H9 (cell line): Measurements from ENCODE around the gene CDIPT. TPM values are rescaled to one million over a fixed set of nuclear protein-coding genes. Genes with fewer than 3 reads are reported as not detected.

ENCODE experiments used
- DNase-seq: peaks from one replicate; pipeline ENCODE4 v3.0.0-alpha.2; 2017
- H2AFZ ChIP-seq: one replicate; pipeline ENCODE4 v1.6.1; 2013; ENCODE audit warnings: mild to moderate bottlenecking, low read length, control low read depth, moderate library complexity
- H2AK5ac ChIP-seq: 2 replicates; pipeline ENCODE4 v1.6.1; 2013; ENCODE audit warnings: low read length, control low read depth, mixed read lengths; ENCODE audit not compliant: insufficient read length
- H2BK120ac ChIP-seq: one replicate; pipeline ENCODE4 v1.6.1; 2013; ENCODE audit warnings: low read depth, mild to moderate bottlenecking, low read length, control low read depth, inconsistent platforms; ENCODE audit not compliant: poor library complexity, severe bottlenecking
- H2BK12ac ChIP-seq: 2 replicates; pipeline ENCODE4 v1.6.1; 2013; ENCODE audit warnings: low read length, control low read depth, mixed read lengths, low read depth; ENCODE audit not compliant: insufficient read length
- H2BK15ac ChIP-seq: 2 replicates; pipeline ENCODE4 v1.6.1; 2013; ENCODE audit warnings: low read depth, low read length, control low read depth
- H2BK20ac ChIP-seq: one replicate; pipeline ENCODE4 v1.6.1; 2013; ENCODE audit warnings: low read depth, mild to moderate bottlenecking, low read length, control low read depth, inconsistent platforms; ENCODE audit not compliant: poor library complexity, severe bottlenecking
- H2BK5ac ChIP-seq: 2 replicates; pipeline ENCODE4 v1.6.1; 2013; ENCODE audit warnings: low read length, control low read depth, mixed read lengths; ENCODE audit not compliant: insufficient read length
- H3K14ac ChIP-seq: 2 replicates; pipeline ENCODE4 v1.6.1; 2013; ENCODE audit warnings: low read length, control low read depth; ENCODE audit not compliant: insufficient read depth
- H3K18ac ChIP-seq: 2 replicates; pipeline ENCODE4 v1.6.1; 2013; ENCODE audit warnings: low read depth, mild to moderate bottlenecking, mixed read lengths, low read length, control low read depth; ENCODE audit not compliant: insufficient read length
- H3K23ac ChIP-seq: 2 replicates; pipeline ENCODE4 v1.6.1; 2013; ENCODE audit warnings: low read length, control low read depth, mixed read lengths, low read depth; ENCODE audit not compliant: insufficient read length
- H3K23me2 ChIP-seq: 2 replicates; pipeline ENCODE4 v1.6.1; 2013; ENCODE audit warnings: low read depth, mild to moderate bottlenecking, mixed read lengths, low read length, control low read depth; ENCODE audit not compliant: insufficient read length, poor library complexity, severe bottlenecking
- H3K27ac ChIP-seq: 2 replicates; pipeline ENCODE4 v1.5.1; 2013; ENCODE audit warnings: low read length, control low read depth, mixed read lengths, low read depth; ENCODE audit not compliant: insufficient read length
- H3K27me3 ChIP-seq: 2 replicates; pipeline ENCODE4 v1.6.1; 2013; ENCODE audit warnings: low read length, control low read depth, inconsistent platforms; ENCODE audit not compliant: insufficient read depth
- H3K4ac ChIP-seq: 2 replicates; pipeline ENCODE4 v1.6.1; 2013; ENCODE audit warnings: low read depth, mild to moderate bottlenecking, control low read depth, inconsistent platforms, low read length, moderate library complexity
- H3K4me1 ChIP-seq: 2 replicates; pipeline ENCODE4 v1.6.1; 2013; ENCODE audit warnings: low read length, control low read depth, inconsistent platforms; ENCODE audit not compliant: insufficient read depth
- H3K4me2 ChIP-seq: 2 replicates; pipeline ENCODE4 v1.6.1; 2013; ENCODE audit warnings: low read length, control low read depth, mixed read lengths; ENCODE audit not compliant: insufficient read length, insufficient read depth
- H3K56ac ChIP-seq: 2 replicates; pipeline ENCODE4 v1.6.1; 2013; ENCODE audit warnings: low read depth, mild to moderate bottlenecking, mixed read lengths, low read length, control low read depth; ENCODE audit not compliant: insufficient read length
- H3K79me1 ChIP-seq: 2 replicates; pipeline ENCODE4 v1.6.1; 2013; ENCODE audit warnings: low read depth, mild to moderate bottlenecking, moderate library complexity, low read length, control low read depth, inconsistent platforms; ENCODE audit not compliant: insufficient read depth, poor library complexity, severe bottlenecking
- H3K79me2 ChIP-seq: 2 replicates; pipeline ENCODE4 v1.6.1; 2013; ENCODE audit warnings: low read length, control low read depth, inconsistent platforms; ENCODE audit not compliant: insufficient read depth
- H3K9ac ChIP-seq: 2 replicates; pipeline ENCODE4 v1.6.1; 2013; ENCODE audit warnings: low read length, control low read depth, mixed read lengths; ENCODE audit not compliant: insufficient read length; ENCODE audit errors: extremely low read depth
- H3K9me3 ChIP-seq: one replicate; pipeline ENCODE4 v1.6.1; 2013; ENCODE audit warnings: low read depth, low read length, inconsistent platforms; ENCODE audit not compliant: control insufficient read depth
- H3T11ph ChIP-seq: one replicate; pipeline ENCODE4 v1.6.1; 2013; ENCODE audit warnings: mild to moderate bottlenecking, low read length, control low read depth, inconsistent platforms
- H4K20me1 ChIP-seq: one replicate; pipeline ENCODE4 v1.6.1; 2013; ENCODE audit not compliant: control insufficient read depth, insufficient read length, insufficient read depth
- H4K5ac ChIP-seq: 2 replicates; pipeline ENCODE4 v1.6.1; 2013; ENCODE audit warnings: low read depth, mild to moderate bottlenecking, mixed read lengths, low read length, control low read depth; ENCODE audit not compliant: insufficient read length
- H4K8ac ChIP-seq: replicated peaks from 2 replicates; pipeline ENCODE4 v1.6.1; 2013; ENCODE audit warnings: low read length, control low read depth, mixed read lengths, low read depth; ENCODE audit not compliant: insufficient read length
- H4K91ac ChIP-seq: 2 replicates; pipeline ENCODE4 v1.6.1; 2013; ENCODE audit warnings: low read depth, mild to moderate bottlenecking, moderate library complexity, mixed read lengths, low read length, control low read depth; ENCODE audit not compliant: insufficient read length
- H3K27ac Mint-ChIP-seq, 3 experiments: 2 replicates in 2 of 3; 3 replicates in 1 of 3; pipeline ENCODE4 v1.8.0; 2020 to 2021; ENCODE audit warnings: mixed read lengths in 3 of 3, mild to moderate bottlenecking in 1 of 3, moderate library complexity in 1 of 3
- H3K27me3 Mint-ChIP-seq: 2 replicates; pipeline ENCODE4 v1.8.0; 2021; ENCODE audit warnings: low read depth, mild to moderate bottlenecking, moderate library complexity, mixed read lengths
- H3K36me3 Mint-ChIP-seq, 3 experiments: 2 replicates in 2 of 3; 3 replicates in 1 of 3; pipeline ENCODE4 v1.8.0; 2020 to 2021; ENCODE audit warnings: low read depth in 3 of 3, mixed read lengths in 3 of 3; ENCODE audit not compliant: insufficient read depth in 1 of 3
- H3K4me1 Mint-ChIP-seq, 2 experiments: 2 replicates each; pipeline ENCODE4 v1.8.0; 2020; ENCODE audit warnings: mixed read lengths in 2 of 2
- H3K4me3 Mint-ChIP-seq, 2 experiments: 2 replicates in 1 of 2; 3 replicates in 1 of 2; pipeline ENCODE4 v1.8.0; 2020 to 2021; ENCODE audit warnings: mild to moderate bottlenecking in 2 of 2, mixed read lengths in 2 of 2, moderate library complexity in 1 of 2
- H3K9me3 Mint-ChIP-seq, 2 experiments: 2 replicates in 1 of 2; 3 replicates in 1 of 2; pipeline ENCODE4 v1.8.0; 2020; ENCODE audit warnings: mild to moderate bottlenecking in 2 of 2, mixed read lengths in 2 of 2, moderate library complexity in 1 of 2
- WGBS: extraction: QIAGEN DNeasy Blood & Tissue Kit; methylation state at CpG from one replicate; pipeline ENCODE4 v1.1.7; 2013; ENCODE audit warnings: missing lambda C conversion rate, low lambda C conversion rate, mixed read lengths; ENCODE audit not compliant: insufficient read length; ENCODE audit errors: extremely low coverage; 5-methylcytosine and 5-hydroxymethylcytosine counted together
- total RNA-seq: library from RNA; stranded (reverse); gene quantifications from 2 replicates; pipeline ENCODE4 v1.2.1, GENCODE V29; 2021
- TF ChIP-seq, protein P1 (sequence below): fragments of 200-600 bp; sonication (generic); conservative IDR thresholded peaks from 3 replicates; pipeline ENCODE4 v1.8.0; 2021; ENCODE audit warnings: antibody characterized with exemption, mild to moderate bottlenecking

Gene CDIPT
- total RNA-seq, 1 experiment from 2014 or later = 70.6 TPM

- peaks cover 6% of the 10 kb centered on the region; the same call in 1 of the 2 replicates for H3K4me1 ChIP-seq
- H2AFZ ChIP-seq = no peak overlapping the region
- Mint-ChIP-seq H3K27me3 (no peaks in the 10 kb centered on the region; the same call in 1 of the 2 replicates), H3K4me3 (peak overlapping the region; percentile 53 to 68), H3K36me3 (peaks cover 24 to 38% (median 35%) of the 10 kb centered on the region in 3 experiments), H3K9me3 (no peaks in the 10 kb centered on the region; a peak in 1 of 5 replicates), H3K4me1 (peaks cover 47 to 59% of the 10 kb centered on the region in 2 experiments), H3K27ac (peak overlapping the region in 2 of 3 experiments; percentile 58 to 62; a peak in 3 of 7 replicates)
- no peak overlapping the region for H3K56ac ChIP-seq
- no peak overlapping the region for H2AK5ac ChIP-seq
- no peaks in the 10 kb centered on the region for H3K9me3 ChIP-seq
- no peaks in the 10 kb centered on the region for H3K79me1 ChIP-seq
- H4K20me1 ChIP-seq = no peaks in the 10 kb centered on the region
- DNase-seq = no peak
- H3K18ac ChIP-seq = no peak overlapping the region
- no peak overlapping the region for H4K8ac ChIP-seq
- no peak overlapping the region for H2BK15ac ChIP-seq
- no peak overlapping the region for H3T11ph ChIP-seq
- H3K79me2 ChIP-seq = no peaks in the 10 kb centered on the region; the same call in 1 of the 2 replicates
- no peak overlapping the region for H2BK20ac ChIP-seq
- no peak overlapping the region for H4K5ac ChIP-seq
- TF ChIP-seq, protein P1, sequence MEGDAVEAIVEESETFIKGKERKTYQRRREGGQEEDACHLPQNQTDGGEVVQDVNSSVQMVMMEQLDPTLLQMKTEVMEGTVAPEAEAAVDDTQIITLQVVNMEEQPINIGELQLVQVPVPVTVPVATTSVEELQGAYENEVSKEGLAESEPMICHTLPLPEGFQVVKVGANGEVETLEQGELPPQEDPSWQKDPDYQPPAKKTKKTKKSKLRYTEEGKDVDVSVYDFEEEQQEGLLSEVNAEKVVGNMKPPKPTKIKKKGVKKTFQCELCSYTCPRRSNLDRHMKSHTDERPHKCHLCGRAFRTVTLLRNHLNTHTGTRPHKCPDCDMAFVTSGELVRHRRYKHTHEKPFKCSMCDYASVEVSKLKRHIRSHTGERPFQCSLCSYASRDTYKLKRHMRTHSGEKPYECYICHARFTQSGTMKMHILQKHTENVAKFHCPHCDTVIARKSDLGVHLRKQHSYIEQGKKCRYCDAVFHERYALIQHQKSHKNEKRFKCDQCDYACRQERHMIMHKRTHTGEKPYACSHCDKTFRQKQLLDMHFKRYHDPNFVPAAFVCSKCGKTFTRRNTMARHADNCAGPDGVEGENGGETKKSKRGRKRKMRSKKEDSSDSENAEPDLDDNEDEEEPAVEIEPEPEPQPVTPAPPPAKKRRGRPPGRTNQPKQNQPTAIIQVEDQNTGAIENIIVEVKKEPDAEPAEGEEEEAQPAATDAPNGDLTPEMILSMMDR = no peak
- WGBS = no CpG with 5 or more reads among the region's 4 CpGs
- no peak overlapping the region for H4K91ac ChIP-seq
- no peak overlapping the region for H2BK12ac ChIP-seq
- peaks cover 17% of the 10 kb centered on the region for H3K23me2 ChIP-seq
- no peak overlapping the region for H3K23ac ChIP-seq
- H3K14ac ChIP-seq = no peak overlapping the region
- H3K9ac ChIP-seq = peak overlapping the region; percentile 2
- no peak overlapping the region for H3K4me2 ChIP-seq
- no peak overlapping the region for H3K27ac ChIP-seq
- H2BK5ac ChIP-seq = no peak overlapping the region
- H3K27me3 ChIP-seq = no peaks in the 10 kb centered on the region
- no peak overlapping the region for H2BK120ac ChIP-seq
- H3K4ac ChIP-seq = no peak overlapping the region
Measured at GRCh38 chr16:29818082-29818481, 44.9 kb downstream of the CDIPT start.
